ENCODE measurements around the gene TCF4.

The TCF4 gene

DNA sequence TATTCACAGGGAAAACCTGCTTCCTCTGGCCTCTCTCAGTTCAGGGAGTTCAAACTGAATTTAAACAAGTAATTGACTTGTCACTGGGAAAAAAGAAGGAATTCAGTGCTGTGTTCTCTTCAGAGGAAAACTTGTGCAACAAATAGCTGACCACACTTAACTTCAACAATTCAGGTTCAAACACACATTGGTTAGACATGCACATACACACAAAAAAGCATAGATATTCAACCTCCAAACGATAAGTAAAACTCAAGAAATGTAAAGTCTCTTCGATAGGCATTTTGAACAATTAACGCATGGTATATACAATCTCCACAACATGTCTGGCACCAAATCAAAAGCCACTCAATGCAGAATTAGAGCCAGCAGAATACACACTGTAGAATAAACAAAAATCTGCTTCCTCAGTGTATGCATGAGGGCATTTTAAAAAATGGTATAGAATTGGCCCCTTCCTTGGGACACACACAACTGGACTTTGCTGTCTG, 269.0 kb downstream of the TCF4 start:
- DNase-seq: no peak
- H3K27me3 ChIP-seq (replicated peaks; ENCODE audit: insufficient read depth, low read length): no peaks in the 10 kb centered on the region
- H3F3A ChIP-seq (ENCODE audit: insufficient read depth, low read length): peaks cover 27% of the 10 kb centered on the region
- H3K4me3 ChIP-seq (ENCODE audit: low read length): peak overlapping the region; percentile 71
- H3K9me2 ChIP-seq (replicated peaks; ENCODE audit: insufficient read depth, low read length): no peaks in the 10 kb centered on the region
- H3K36me3 ChIP-seq (replicated peaks; ENCODE audit: insufficient read depth, low read length): no peaks in the 10 kb centered on the region
- peaks cover 14% of the 10 kb centered on the region for H3K4me1 ChIP-seq (ENCODE audit: low read length)
- H3K9ac ChIP-seq (ENCODE audit: low read length): peak overlapping the region; percentile 84
- peak overlapping the region; percentile 90 for H3K4me2 ChIP-seq (ENCODE audit: low read depth, low read length)
- H3K9me3 ChIP-seq (replicated peaks; ENCODE audit: insufficient read depth, low read length): no peaks in the 10 kb centered on the region
- H3K27ac ChIP-seq (ENCODE audit: low read length): peak overlapping the region; percentile 93; the same call in 1 of the 2 replicates
- peaks cover 82% of the 10 kb centered on the region for H3K79me2 ChIP-seq (ENCODE audit: low read length)
- TF ChIP-seq EZH2 (optimal IDR thresholded peaks at IDR 0.05; ENCODE audit: low read depth, low read length) (no peak), EZH2phosphoT487 (IDR thresholded peaks at IDR 0.05; ENCODE audit: low read length) (no peak)
- TF ChIP-seq, protein P1, sequence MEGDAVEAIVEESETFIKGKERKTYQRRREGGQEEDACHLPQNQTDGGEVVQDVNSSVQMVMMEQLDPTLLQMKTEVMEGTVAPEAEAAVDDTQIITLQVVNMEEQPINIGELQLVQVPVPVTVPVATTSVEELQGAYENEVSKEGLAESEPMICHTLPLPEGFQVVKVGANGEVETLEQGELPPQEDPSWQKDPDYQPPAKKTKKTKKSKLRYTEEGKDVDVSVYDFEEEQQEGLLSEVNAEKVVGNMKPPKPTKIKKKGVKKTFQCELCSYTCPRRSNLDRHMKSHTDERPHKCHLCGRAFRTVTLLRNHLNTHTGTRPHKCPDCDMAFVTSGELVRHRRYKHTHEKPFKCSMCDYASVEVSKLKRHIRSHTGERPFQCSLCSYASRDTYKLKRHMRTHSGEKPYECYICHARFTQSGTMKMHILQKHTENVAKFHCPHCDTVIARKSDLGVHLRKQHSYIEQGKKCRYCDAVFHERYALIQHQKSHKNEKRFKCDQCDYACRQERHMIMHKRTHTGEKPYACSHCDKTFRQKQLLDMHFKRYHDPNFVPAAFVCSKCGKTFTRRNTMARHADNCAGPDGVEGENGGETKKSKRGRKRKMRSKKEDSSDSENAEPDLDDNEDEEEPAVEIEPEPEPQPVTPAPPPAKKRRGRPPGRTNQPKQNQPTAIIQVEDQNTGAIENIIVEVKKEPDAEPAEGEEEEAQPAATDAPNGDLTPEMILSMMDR (IDR thresholded peaks at IDR 0.05; ENCODE audit: low read length): no peak
- no peaks in the 10 kb centered on the region for H4K20me1 ChIP-seq (ENCODE audit: insufficient read depth, low read length)
- H2AFZ ChIP-seq (ENCODE audit: low read length): no peak overlapping the region

DNA sequence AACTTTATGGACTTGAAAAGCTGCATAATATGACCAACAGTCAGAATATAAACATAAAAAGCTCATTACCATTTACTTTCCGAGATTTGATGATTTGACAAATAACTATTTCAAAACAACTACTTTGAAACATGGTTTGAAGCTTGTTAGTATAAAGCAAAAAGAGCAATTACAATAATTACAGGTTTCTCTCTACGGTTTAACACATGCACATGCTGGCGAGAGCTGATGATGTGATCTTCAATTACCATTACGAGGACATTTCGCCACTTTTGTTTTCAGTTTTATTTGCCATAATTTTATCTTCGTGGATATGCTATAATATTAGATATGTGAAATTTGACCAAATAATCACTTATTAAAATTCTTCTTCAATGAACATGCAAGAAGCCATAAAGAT, 270.1 kb downstream of the TCF4 start:
- Histone ChIP-seq H3K4me3 (ENCODE audit: low read length) (peak overlapping the region; percentile 71), H3F3A (ENCODE audit: insufficient read depth, low read length) (peaks cover 23% of the 10 kb centered on the region), H4K20me1 (ENCODE audit: insufficient read depth, low read length) (no peaks in the 10 kb centered on the region), H2AFZ (ENCODE audit: low read length) (no peak overlapping the region), H3K9me2 (replicated peaks; ENCODE audit: insufficient read depth, low read length) (no peaks in the 10 kb centered on the region), H3K4me2 (ENCODE audit: low read depth, low read length) (peak overlapping the region; percentile 90), H3K4me1 (ENCODE audit: low read length) (peaks cover 10% of the 10 kb centered on the region), H3K9ac (ENCODE audit: low read length) (peak overlapping the region; percentile 84), H3K79me2 (ENCODE audit: low read length) (peaks cover 88% of the 10 kb centered on the region), H3K36me3 (replicated peaks; ENCODE audit: insufficient read depth, low read length) (no peaks in the 10 kb centered on the region), H3K27ac (ENCODE audit: low read length) (peak overlapping the region; percentile 93; the same call in 1 of the 2 replicates), H3K27me3 (replicated peaks; ENCODE audit: insufficient read depth, low read length) (no peaks in the 10 kb centered on the region), H3K9me3 (replicated peaks; ENCODE audit: insufficient read depth, low read length) (no peaks in the 10 kb centered on the region)
- TF ChIP-seq, protein P1 (IDR thresholded peaks at IDR 0.05; ENCODE audit: low read length): no peak
- no peak for TF ChIP-seq EZH2phosphoT487 (IDR thresholded peaks at IDR 0.05; ENCODE audit: low read length)
- no peak for TF ChIP-seq EZH2 (optimal IDR thresholded peaks at IDR 0.05; ENCODE audit: low read depth, low read length)
- peak; percentile 31 for DNase-seq

- TF ChIP-seq EZH2phosphoT487 (IDR thresholded peaks at IDR 0.05; ENCODE audit: low read length) (no peak), EZH2 (optimal IDR thresholded peaks at IDR 0.05; ENCODE audit: low read depth, low read length) (no peak)
- TF ChIP-seq, protein P1 (IDR thresholded peaks at IDR 0.05; ENCODE audit: low read length): no peak
- no peaks in the 10 kb centered on the region for H3K9me3 ChIP-seq (replicated peaks; ENCODE audit: insufficient read depth, low read length)
- H3F3A ChIP-seq (ENCODE audit: insufficient read depth, low read length): peaks cover 17% of the 10 kb centered on the region
- H3K4me1 ChIP-seq (ENCODE audit: low read length): peaks cover 10% of the 10 kb centered on the region
- H2AFZ ChIP-seq (ENCODE audit: low read length): no peak overlapping the region
- peak overlapping the region; percentile 90 for H3K4me2 ChIP-seq (ENCODE audit: low read depth, low read length)
- H3K9ac ChIP-seq (ENCODE audit: low read length): peak overlapping the region; percentile 84
- H3K79me2 ChIP-seq (ENCODE audit: low read length): peaks cover 93% of the 10 kb centered on the region
- H3K36me3 ChIP-seq (replicated peaks; ENCODE audit: insufficient read depth, low read length): no peaks in the 10 kb centered on the region
- H3K4me3 ChIP-seq (ENCODE audit: low read length): peak overlapping the region; percentile 71
- no peaks in the 10 kb centered on the region for H4K20me1 ChIP-seq (ENCODE audit: insufficient read depth, low read length)
- H3K27ac ChIP-seq (ENCODE audit: low read length): peak overlapping the region; percentile 93; the same call in 1 of the 2 replicates
- no peaks in the 10 kb centered on the region for H3K27me3 ChIP-seq (replicated peaks; ENCODE audit: insufficient read depth, low read length)
- no peak for DNase-seq
- no peaks in the 10 kb centered on the region for H3K9me2 ChIP-seq (replicated peaks; ENCODE audit: insufficient read depth, low read length)
Measured at GRCh38 chr18:55317324-55317723, 270.7 kb downstream of the TCF4 start.
